IMR-90 (cell line): ENCODE results near the gene GABRR1. TPM values are rescaled to one million over a fixed set of nuclear protein-coding genes. Genes with fewer than 3 reads are reported as not detected.

ENCODE experiments used
- ATAC-seq: fragments of 200-7000 bp; cut with Tn5 transposase; 2 replicates; pipeline ENCODE4 v1.9.1; 2020; ENCODE audit warnings: low read depth, mild to moderate bottlenecking, moderate library complexity
- BruUV-seq: library from RNA; stranded (reverse); fragments of 400-500 nt; replicated peaks from 2 replicates; lab custom pipeline; 2021; lab: Mats Ljungman, UMichigan
- CTCF ChIA-PET: fragments of 300-600 bp; formaldehyde crosslinking; extraction: SDS; loops from one replicate; lab custom pipeline; 2021; ENCODE audit warnings: antibody characterized with exemption; lab: Yijun Ruan, JAX
- POLR2A ChIA-PET: fragments of 300-600 bp; sonication (Branson Sonifier 250); formaldehyde crosslinking; loops from one replicate; lab custom pipeline; 2022; ENCODE audit warnings: antibody characterized with exemption; ENCODE audit not compliant: unreplicated experiment; lab: Charles Lee
- DNase-seq: peaks from one replicate; pipeline ENCODE4 v3.0.0; 2013
- H2AFZ ChIP-seq: replicated peaks from 2 replicates; pipeline ENCODE3; 2013; ENCODE audit warnings: low read length, mild to moderate bottlenecking; ENCODE audit not compliant: poor library complexity
- H2AK5ac ChIP-seq: 2 replicates; pipeline ENCODE4 v1.6.1; 2013; ENCODE audit warnings: low read depth, low read length, inconsistent platforms
- H2AK9ac ChIP-seq: replicated peaks from 2 replicates; pipeline ENCODE3; 2013; ENCODE audit warnings: mild to moderate bottlenecking, low read depth, low read length, moderate library complexity; ENCODE audit not compliant: poor library complexity
- H2BK120ac ChIP-seq: 2 replicates; pipeline ENCODE4 v1.6.1; 2013; ENCODE audit warnings: low read depth, low read length, inconsistent platforms
- H2BK15ac ChIP-seq: 3 replicates; pipeline ENCODE4 v1.6.1; 2013; ENCODE audit warnings: low read depth, low read length, inconsistent platforms
- H2BK20ac ChIP-seq: 2 replicates; pipeline ENCODE4 v1.6.1; 2013; ENCODE audit warnings: low read depth, mild to moderate bottlenecking, inconsistent platforms, low read length, moderate library complexity
- H2BK5ac ChIP-seq: 2 replicates; pipeline ENCODE4 v1.6.1; 2013; ENCODE audit warnings: mild to moderate bottlenecking, low read depth, low read length, inconsistent platforms; ENCODE audit not compliant: poor library complexity, severe bottlenecking
- H3K14ac ChIP-seq: replicated peaks from 2 replicates; pipeline ENCODE4 v1.6.1; 2013; ENCODE audit warnings: low read depth, low read length, inconsistent platforms
- H3K18ac ChIP-seq: 2 replicates; pipeline ENCODE4 v1.6.1; 2013; ENCODE audit warnings: low read depth, low read length, control low read depth
- H3K23ac ChIP-seq: 2 replicates; pipeline ENCODE4 v1.6.1; 2013; ENCODE audit warnings: low read depth, low read length, inconsistent platforms
- H3K27ac ChIP-seq: 2 replicates; pipeline ENCODE4 v1.5.1; 2013; ENCODE audit warnings: mild to moderate bottlenecking, control low read depth, low read length; ENCODE audit not compliant: insufficient read depth
- H3K27me3 ChIP-seq: 2 replicates; pipeline ENCODE4 v1.6.1; 2013; ENCODE audit warnings: low read length; ENCODE audit not compliant: control insufficient read depth, insufficient read depth
- H3K36me3 ChIP-seq: 2 replicates; pipeline ENCODE4 v1.6.1; 2013; ENCODE audit warnings: low read length, mixed read lengths; ENCODE audit not compliant: control insufficient read depth, insufficient read depth
- H3K4ac ChIP-seq: 2 replicates; pipeline ENCODE4 v1.6.1; 2013; ENCODE audit warnings: low read depth, low read length, inconsistent platforms
- H3K4me1 ChIP-seq: 2 replicates; pipeline ENCODE4 v1.6.1; 2013; ENCODE audit warnings: low read length, mixed read lengths; ENCODE audit not compliant: control insufficient read depth, insufficient read depth
- H3K4me2 ChIP-seq: 2 replicates; pipeline ENCODE4 v1.6.1; 2013; ENCODE audit warnings: low read depth, mild to moderate bottlenecking, control low read depth, low read length, moderate library complexity
- H3K4me3 ChIP-seq: 2 replicates; pipeline ENCODE4 v1.5.1; 2013; ENCODE audit warnings: low read depth, mild to moderate bottlenecking, control low read depth, low read length, moderate library complexity; ENCODE audit not compliant: insufficient read depth
- H3K56ac ChIP-seq: 2 replicates; pipeline ENCODE4 v1.6.1; 2013; ENCODE audit warnings: low read length, inconsistent platforms; ENCODE audit not compliant: insufficient read depth; ENCODE audit errors: extremely low read depth
- H3K79me1 ChIP-seq, 2 experiments: 2 replicates each; pipeline ENCODE4 v1.6.1; 2013; ENCODE audit warnings: low read length in 2 of 2, inconsistent platforms in 1 of 2, low read depth in 1 of 2
- H3K9ac ChIP-seq: 2 replicates; pipeline ENCODE4 v1.6.1; 2013; ENCODE audit warnings: low read depth, low read length, control low read depth
- H3K9me1 ChIP-seq: 2 replicates; pipeline ENCODE4 v1.6.1; 2013; ENCODE audit warnings: low read length, inconsistent platforms; ENCODE audit not compliant: insufficient read depth
- H3K9me3 ChIP-seq: 2 replicates; pipeline ENCODE4 v1.6.1; 2013; ENCODE audit warnings: low read length; ENCODE audit not compliant: control insufficient read depth, insufficient read depth
- H4K20me1 ChIP-seq: 2 replicates; pipeline ENCODE4 v1.6.1; 2013; ENCODE audit warnings: low read length, inconsistent platforms; ENCODE audit not compliant: insufficient read depth
- H4K5ac ChIP-seq: 2 replicates; pipeline ENCODE4 v1.6.1; 2013; ENCODE audit warnings: mild to moderate bottlenecking, low read depth, low read length, control low read depth
- H4K8ac ChIP-seq, 2 experiments: 2 replicates each; pipeline ENCODE4 v1.6.1; 2013; ENCODE audit warnings: low read depth in 2 of 2, low read length in 2 of 2, control low read depth in 1 of 2, inconsistent platforms in 1 of 2
- H4K91ac ChIP-seq: 2 replicates; pipeline ENCODE4 v1.6.1; 2013; ENCODE audit warnings: low read depth, low read length, inconsistent platforms; ENCODE audit not compliant: insufficient read depth
- CEBPB ChIP-seq: IDR thresholded peaks from 2 replicates; pipeline ENCODE4 v1.6.1; 2012; ENCODE audit warnings: low read depth, low read length, improper control_type of control experiment
- CHD1 ChIP-seq: IDR thresholded peaks from 2 replicates; pipeline ENCODE4 v1.6.1; 2012; ENCODE audit warnings: low read depth, low read length, improper control_type of control experiment
- CTCF ChIP-seq: conservative IDR thresholded peaks from 2 replicates; pipeline ENCODE4 v1.5.1; 2012; ENCODE audit warnings: mild to moderate bottlenecking, low read depth, low read length, improper control_type of control experiment
- FOS ChIP-seq: fragments of 150-350 bp; IDR thresholded peaks from 2 replicates; pipeline ENCODE4 v1.6.1; 2016; ENCODE audit warnings: low read depth, low read length
- MAFK ChIP-seq: IDR thresholded peaks from 2 replicates; pipeline ENCODE4 v1.6.1; 2012; ENCODE audit warnings: low read depth, low read length, improper control_type of control experiment
- MAZ ChIP-seq: IDR thresholded peaks from 2 replicates; pipeline ENCODE4 v1.6.1; 2012; ENCODE audit warnings: low read depth, mild to moderate bottlenecking, low read length, improper control_type of control experiment, moderate library complexity, borderline replicate concordance
- NFE2L2 ChIP-seq: fragments of 150-350 bp; IDR thresholded peaks from 2 replicates; pipeline ENCODE4 v1.6.1; 2016; ENCODE audit warnings: low read depth, mild to moderate bottlenecking, low read length
- POLR2A ChIP-seq: IDR thresholded peaks from 2 replicates; pipeline ENCODE4 v1.6.1; 2012; ENCODE audit warnings: mild to moderate bottlenecking, low read depth, low read length
- RAD21 ChIP-seq: IDR thresholded peaks from 2 replicates; pipeline ENCODE4 v1.6.1; 2012; ENCODE audit warnings: low read length, improper control_type of control experiment
- RCOR1 ChIP-seq: IDR thresholded peaks from 2 replicates; pipeline ENCODE4 v1.6.1; 2012; ENCODE audit warnings: mild to moderate bottlenecking, low read length, improper control_type of control experiment; ENCODE audit not compliant: insufficient replicate concordance
- RFX5 ChIP-seq: IDR thresholded peaks from 2 replicates; pipeline ENCODE4 v1.8.0; 2012; ENCODE audit warnings: low read depth, mild to moderate bottlenecking, low read length, moderate library complexity
- SMC3 ChIP-seq: fragments of 150-350 bp; IDR thresholded peaks from 2 replicates; pipeline ENCODE4 v1.6.1; 2016; ENCODE audit warnings: low read depth, mild to moderate bottlenecking, antibody characterized with exemption, low read length, moderate library complexity
- USF2 ChIP-seq: fragments of 150-350 bp; IDR thresholded peaks from 2 replicates; pipeline ENCODE4 v1.6.1; 2017; ENCODE audit warnings: mild to moderate bottlenecking, antibody characterized with exemption, low read length, low read depth
- WGBS, 2 experiments: methylation state at CpG; one replicate each; pipeline versions ENCODE4 v1.1.5 to v1.1.7; 2013; ENCODE audit warnings: missing lambda C conversion rate in 2 of 2; ENCODE audit not compliant: insufficient read length in 1 of 2; ENCODE audit errors: extremely low coverage in 2 of 2; 5-methylcytosine and 5-hydroxymethylcytosine counted together
- dilution Hi-C: fragments of 300-500 bp; cut with HindIII; formaldehyde crosslinking; loops from one replicate; pipeline ENCODE4 v1.14.3; 2018; ENCODE audit warnings: low sequenced_read_pairs; ENCODE audit not compliant: unreplicated experiment
- in situ Hi-C: fragments of 300-500 bp; cut with MboI; formaldehyde crosslinking; loops from 3 replicates; pipeline ENCODE4 v1.14.3; 2019; ENCODE audit warnings: low sequenced_read_pairs, inconsistent platforms, mixed read lengths
- intact Hi-C: fragments of 100-400 bp; cut with micrococcal nuclease; formaldehyde crosslinking; loops from 2 replicates; pipeline ENCODE4 v1.10.0; 2022
- polyA plus RNA-seq, 3 experiments: library from polyadenylated mRNA; depleted of rRNA; stranded (reverse); fragments of >200 nt; gene quantifications; 2 replicates each; pipeline ENCODE4 v1.2.3, GENCODE V29; 2012; ENCODE audit warnings: low replicate concordance in 1 of 3
- total RNA-seq: library from RNA; depleted of rRNA; stranded (reverse); fragments of >200 nt; gene quantifications from 2 replicates; pipeline ENCODE4 v1.2.3, GENCODE V29; 2012
- TF ChIP-seq, protein P1 (sequence below): fragments of 150-350 bp; IDR thresholded peaks from 2 replicates; pipeline ENCODE4 v1.6.1; 2016; ENCODE audit warnings: low read depth, mild to moderate bottlenecking, low read length, moderate library complexity, borderline replicate concordance

Gene GABRR1
- total and polyA plus RNA-seq, 2 of the 4 experiments (the other 2 are of a cell fraction), result not detected

- Histone ChIP-seq H3K4me1 (no peaks in the 10 kb centered on the region), H3K14ac (no peak overlapping the region), H3K9me1 (no peaks in the 10 kb centered on the region), H2AK5ac (no peak overlapping the region), H4K20me1 (no peaks in the 10 kb centered on the region), H4K8ac (no peak overlapping the region), H3K9me3 (no peaks in the 10 kb centered on the region), H4K91ac (no peak overlapping the region), H2AFZ (no peak overlapping the region), H2BK20ac (no peak overlapping the region), H3K27ac (no peak overlapping the region), H4K5ac (no peak overlapping the region), H2BK5ac (no peak overlapping the region), H3K56ac (no peak overlapping the region), H3K79me1 (no peaks in the 10 kb centered on the region), H3K23ac (no peak overlapping the region), H2AK9ac (no peak overlapping the region), H3K4me2 (no peak overlapping the region), H2BK120ac (no peak overlapping the region), H3K36me3 (no peaks in the 10 kb centered on the region), H3K4me3 (no peak overlapping the region), H3K27me3 (peaks cover 5% of the 10 kb centered on the region), H3K9ac (no peak overlapping the region), H3K4ac (no peak overlapping the region), H3K18ac (no peak overlapping the region), H2BK15ac (no peak overlapping the region)
- dilution Hi-C loops, result no loop called here
- CTCF ChIA-PET, result no interaction called here
- no peak for DNase-seq
- BruUV-seq, result no TSS peak
- in situ Hi-C loops, result no loop called here
- no peak for ATAC-seq
- no CpG with 5 or more reads among the region's 3 CpGs for WGBS, 2 experiments
- POLR2A ChIA-PET, result no interaction called here
- TF ChIP-seq FOS (no peak), POLR2A (no peak), RCOR1 (no peak), NFE2L2 (no peak), MAFK (no peak), CEBPB (no peak), MAZ (no peak), USF2 (no peak), SMC3 (no peak), RFX5 (no peak), CTCF (no peak), CHD1 (no peak), RAD21 (no peak)
- TF ChIP-seq, protein P1, sequence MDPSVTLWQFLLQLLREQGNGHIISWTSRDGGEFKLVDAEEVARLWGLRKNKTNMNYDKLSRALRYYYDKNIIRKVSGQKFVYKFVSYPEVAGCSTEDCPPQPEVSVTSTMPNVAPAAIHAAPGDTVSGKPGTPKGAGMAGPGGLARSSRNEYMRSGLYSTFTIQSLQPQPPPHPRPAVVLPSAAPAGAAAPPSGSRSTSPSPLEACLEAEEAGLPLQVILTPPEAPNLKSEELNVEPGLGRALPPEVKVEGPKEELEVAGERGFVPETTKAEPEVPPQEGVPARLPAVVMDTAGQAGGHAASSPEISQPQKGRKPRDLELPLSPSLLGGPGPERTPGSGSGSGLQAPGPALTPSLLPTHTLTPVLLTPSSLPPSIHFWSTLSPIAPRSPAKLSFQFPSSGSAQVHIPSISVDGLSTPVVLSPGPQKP, result no peak
- intact Hi-C loops, result no loop called here
Observed at GRCh38 chr6:89258912-89259311, 41.8 kb upstream of the GABRR1 start.
